IPS-NIHi7 (cell line): ENCODE data around the gene CALD1.

Source experiments
- DNase-seq: peaks from one replicate; pipeline ENCODE4 v3.0.0; 2012; ENCODE audit warnings: mixed read lengths; ENCODE audit errors: extremely low spot score

The CALD1 gene

GRCh38 chr7:134763960-134764359, 15.5 kb upstream of the CALD1 start:
- DNase-seq = no peak

- no peak for DNase-seq
Observed at GRCh38 chr7:134764365-134764764, 15.1 kb upstream of the CALD1 start.

- DNase-seq = no peak
Observed at GRCh38 chr7:134766779-134767519, 12.5 kb upstream of the CALD1 start.

- no peak for DNase-seq
Observed at GRCh38 chr7:134767520-134768168, 11.8 kb upstream of the CALD1 start.

GRCh38 chr7:134768243-134768642, 11.2 kb upstream of the CALD1 start:
- DNase-seq = no peak

GRCh38 chr7:134770676-134771075, 8.8 kb upstream of the CALD1 start:
- DNase-seq = no peak

- no peak for DNase-seq
Observed at GRCh38 chr7:134771111-134771510, 8.3 kb upstream of the CALD1 start.

GRCh38 chr7:134771889-134772288, 7.5 kb upstream of the CALD1 start:
- DNase-seq = no peak

- DNase-seq = no peak
Observed at GRCh38 chr7:134772401-134772800, 7.0 kb upstream of the CALD1 start.

- DNase-seq = no peak
Observed at GRCh38 chr7:134773164-134773563, 6.3 kb upstream of the CALD1 start.

- no peak for DNase-seq
Observed at GRCh38 chr7:134774119-134774518, 5.3 kb upstream of the CALD1 start.

- DNase-seq = no peak
Observed at GRCh38 chr7:134777470-134777869, 2.0 kb upstream of the CALD1 start.

GRCh38 chr7:134777908-134778580, 1.4 kb upstream of the CALD1 start:
- no peak for DNase-seq

- DNase-seq = no peak
Observed at GRCh38 chr7:134779741-134780065, 269 bp downstream of the CALD1 start.

- no peak for DNase-seq
Observed at GRCh38 chr7:134780166-134780828, 863 bp downstream of the CALD1 start.

- no peak for DNase-seq
Observed at GRCh38 chr7:134781171-134781570, 1.7 kb downstream of the CALD1 start.

GRCh38 chr7:134782121-134782623, 2.7 kb downstream of the CALD1 start:
- DNase-seq = no peak

- DNase-seq = no peak
Observed at GRCh38 chr7:134783294-134784069, 4.0 kb downstream of the CALD1 start.

- no peak for DNase-seq
Observed at GRCh38 chr7:134784251-134785049, 5.0 kb downstream of the CALD1 start.

GRCh38 chr7:134785842-134786241, 6.4 kb downstream of the CALD1 start:
- no peak for DNase-seq

- DNase-seq = no peak
Observed at GRCh38 chr7:134787064-134787463, 7.6 kb downstream of the CALD1 start.
